Central memory CD8-positive, alpha-beta T cell (primary cell): ENCODE data around the gene C22orf23.
"Not testable (repeated sequence)": the region's sequence is repeated elsewhere in the genome, so short reads cannot be mapped to it uniquely, and the experiment has no call there.

Experiments used
- ATAC-seq: fragments of 150-1000 bp; cut with Tn5 transposase; replicated peaks from 2 replicates; pipeline ENCODE4 v1.10.0; 2022; ENCODE audit warnings: mild to moderate bottlenecking, moderate FRiP score, moderate number of reproducible peaks; ENCODE audit not compliant: poor library complexity, severe bottlenecking; ENCODE audit errors: extremely low read depth
- DNase-seq, 2 donors: peaks; one replicate each; pipeline ENCODE4 v3.0.0; 2021; ENCODE audit warnings: low spot score in 2 of 2
- H3K27ac Mint-ChIP-seq: one replicate; pipeline ENCODE4 v1.8.0; 2022; ENCODE audit warnings: low read depth, mild to moderate bottlenecking, moderate library complexity, mixed read lengths
- H3K27me3 Mint-ChIP-seq: one replicate; pipeline ENCODE4 v1.8.0; 2022; ENCODE audit warnings: mixed read lengths
- H3K36me3 Mint-ChIP-seq: one replicate; pipeline ENCODE4 v1.8.0; 2022; ENCODE audit warnings: mild to moderate bottlenecking, moderate library complexity, mixed read lengths; ENCODE audit not compliant: insufficient read depth
- H3K4me1 Mint-ChIP-seq: one replicate; pipeline ENCODE4 v1.8.0; 2022; ENCODE audit warnings: mixed read lengths
- H3K4me3 Mint-ChIP-seq: one replicate; pipeline ENCODE4 v1.8.0; 2022; ENCODE audit warnings: mild to moderate bottlenecking, moderate library complexity, mixed read lengths
- H3K9me3 Mint-ChIP-seq: one replicate; pipeline ENCODE4 v1.8.0; 2022; ENCODE audit warnings: mixed read lengths

The C22orf23 gene

DNA sequence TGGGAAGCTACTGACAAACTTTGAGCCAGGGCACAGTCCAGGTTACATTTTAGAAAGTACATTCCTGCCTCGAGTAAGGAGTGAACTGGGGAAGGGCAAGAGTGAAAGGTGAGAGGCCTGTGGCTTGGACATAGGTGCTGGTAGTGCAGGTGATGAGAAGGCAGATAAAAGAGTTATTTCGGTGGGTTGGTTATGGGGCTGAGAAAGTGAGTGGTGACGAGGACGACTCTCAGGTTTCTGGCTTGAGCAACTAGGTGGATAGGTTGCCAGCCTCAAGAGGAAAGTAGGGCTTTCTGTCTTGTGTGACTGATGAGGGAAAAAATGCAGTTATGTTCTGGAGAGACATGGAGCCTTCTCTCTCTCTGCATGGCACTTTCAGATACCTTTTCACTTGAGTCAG lies 3.8 kb upstream of the C22orf23 start:
- no peaks in the 10 kb centered on the region for H3K9me3 Mint-ChIP-seq
- DNase-seq (no peak), ATAC-seq (no peak)
- H3K27me3 Mint-ChIP-seq: peaks cover 8% of the 10 kb centered on the region
- no peak overlapping the region for H3K27ac Mint-ChIP-seq
- no peak overlapping the region for H3K4me3 Mint-ChIP-seq
- peaks cover 57% of the 10 kb centered on the region for H3K36me3 Mint-ChIP-seq
- peaks cover 70% of the 10 kb centered on the region for H3K4me1 Mint-ChIP-seq

- H3K36me3 Mint-ChIP-seq: peaks cover 45% of the 10 kb centered on the region
- H3K27me3 Mint-ChIP-seq, H3K4me3 Mint-ChIP-seq, ATAC-seq, H3K27ac Mint-ChIP-seq, DNase-seq, H3K9me3 Mint-ChIP-seq: not testable (repeated sequence)
- peaks cover 61% of the 10 kb centered on the region for H3K4me1 Mint-ChIP-seq
These were observed 2.5 kb upstream of the C22orf23 start for GRCh38 chr22:37955825-37956397.

DNA sequence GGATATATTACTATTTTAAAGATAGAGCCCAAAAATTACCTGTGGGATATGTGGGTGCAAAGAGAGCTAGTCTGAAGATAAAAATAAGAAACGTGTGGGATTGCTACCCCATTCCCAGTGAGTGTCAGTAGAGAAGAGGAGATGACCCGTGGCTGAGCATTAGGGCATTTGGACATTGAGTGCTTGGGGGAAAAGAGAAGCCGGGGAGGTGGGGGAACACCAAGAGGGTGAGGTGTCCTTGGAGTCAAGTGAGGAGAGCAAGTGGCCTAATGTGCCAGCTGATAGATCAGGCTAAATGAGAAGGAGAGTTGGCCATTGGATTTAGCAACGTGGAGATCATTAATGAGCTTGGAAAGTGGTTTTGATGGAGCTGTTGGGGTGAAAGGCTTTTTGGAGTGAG lies 1.3 kb upstream of the C22orf23 start:
- H3K27ac Mint-ChIP-seq: no peak overlapping the region
- peak overlapping the region; percentile 90 for H3K4me3 Mint-ChIP-seq
- no peak for ATAC-seq
- DNase-seq: no peak
- H3K27me3 Mint-ChIP-seq: peaks cover 9% of the 10 kb centered on the region
- H3K9me3 Mint-ChIP-seq: no peaks in the 10 kb centered on the region
- H3K4me1 Mint-ChIP-seq: peaks cover 61% of the 10 kb centered on the region
- H3K36me3 Mint-ChIP-seq: peaks cover 33% of the 10 kb centered on the region

DNA sequence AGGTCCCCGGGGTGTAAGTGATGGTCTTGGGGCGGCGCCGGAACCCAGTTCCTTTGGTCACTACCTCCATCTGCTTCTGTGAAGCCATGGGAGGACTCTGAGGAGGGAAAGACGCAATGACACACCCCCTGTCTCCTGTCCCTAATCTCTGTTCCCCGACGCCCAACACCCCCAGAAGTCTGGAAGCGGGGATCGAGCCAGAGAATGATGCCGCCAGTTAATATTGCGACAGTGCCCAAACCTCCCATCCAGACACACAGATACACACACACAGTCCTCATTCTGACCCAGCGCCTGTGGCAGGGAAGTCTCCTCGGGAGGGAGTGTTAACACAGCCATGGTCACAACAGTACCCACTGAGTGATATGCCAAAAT lies 352 bp downstream of the C22orf23 start:
- peak overlapping the region; percentile 90 for H3K4me3 Mint-ChIP-seq
- ATAC-seq (peak; percentile 41), DNase-seq (no peak)
- H3K4me1 Mint-ChIP-seq: peaks cover 49% of the 10 kb centered on the region
- H3K9me3 Mint-ChIP-seq: no peaks in the 10 kb centered on the region
- peaks cover 17% of the 10 kb centered on the region for H3K36me3 Mint-ChIP-seq
- H3K27me3 Mint-ChIP-seq: peaks cover 9% of the 10 kb centered on the region
- peak overlapping the region; percentile 96 for H3K27ac Mint-ChIP-seq

GRCh38 chr22:37952629-37953028 lies 772 bp downstream of the C22orf23 start:
- H3K4me3 Mint-ChIP-seq: peak overlapping the region; percentile 90
- not testable (repeated sequence) for H3K27me3 Mint-ChIP-seq, DNase-seq, ATAC-seq, H3K9me3 Mint-ChIP-seq
- H3K27ac Mint-ChIP-seq: peak overlapping the region; percentile 96
- H3K36me3 Mint-ChIP-seq: peaks cover 16% of the 10 kb centered on the region
- peaks cover 44% of the 10 kb centered on the region for H3K4me1 Mint-ChIP-seq

GRCh38 chr22:37951305-37951704 lies 2.1 kb downstream of the C22orf23 start:
- H3K36me3 Mint-ChIP-seq: peaks cover 8% of the 10 kb centered on the region
- H3K4me3 Mint-ChIP-seq: no peak overlapping the region
- peaks cover 9% of the 10 kb centered on the region for H3K27me3 Mint-ChIP-seq
- no peaks in the 10 kb centered on the region for H3K9me3 Mint-ChIP-seq
- no peak overlapping the region for H3K27ac Mint-ChIP-seq
- H3K4me1 Mint-ChIP-seq: peaks cover 33% of the 10 kb centered on the region
- ATAC-seq: no peak
- no peak for DNase-seq

DNA sequence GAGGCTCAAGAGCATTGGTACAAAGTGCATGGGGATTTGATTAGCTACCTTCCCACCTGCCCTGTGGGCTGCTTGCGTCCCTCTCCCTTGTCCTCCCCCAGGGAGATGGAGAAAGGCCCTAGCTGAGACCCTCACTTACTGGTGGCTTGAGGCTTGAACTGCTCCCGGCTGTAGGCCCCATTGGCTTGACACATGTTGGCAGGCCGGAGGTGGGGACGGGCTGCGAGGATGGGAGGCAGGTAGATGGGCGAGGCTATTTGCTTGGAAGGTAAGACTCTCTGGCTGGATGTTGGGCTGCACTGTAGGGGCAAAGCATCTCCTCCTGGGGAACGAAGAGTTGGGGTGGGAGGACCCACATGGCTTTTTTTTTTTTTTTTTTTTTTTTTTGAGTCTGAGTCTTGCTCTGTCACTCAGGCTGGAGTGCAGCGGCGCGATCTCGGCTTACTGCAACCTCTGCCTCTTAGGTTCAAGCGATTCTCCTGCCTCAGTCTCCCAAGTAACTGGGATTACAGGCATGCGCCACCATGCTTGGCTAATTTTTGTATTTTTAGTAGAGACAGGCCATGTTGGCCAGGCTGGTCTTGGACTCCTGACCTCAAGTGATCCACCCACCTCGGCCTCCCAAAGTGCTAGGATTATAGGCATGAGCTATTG lies 6.1 kb downstream of the C22orf23 start:
- H3K4me3 Mint-ChIP-seq, H3K4me1 Mint-ChIP-seq, DNase-seq, H3K27ac Mint-ChIP-seq, H3K27me3 Mint-ChIP-seq, H3K36me3 Mint-ChIP-seq, ATAC-seq, H3K9me3 Mint-ChIP-seq: not testable (repeated sequence)

- H3K27me3 Mint-ChIP-seq, H3K36me3 Mint-ChIP-seq, DNase-seq, H3K9me3 Mint-ChIP-seq, H3K27ac Mint-ChIP-seq, H3K4me3 Mint-ChIP-seq, H3K4me1 Mint-ChIP-seq, ATAC-seq: not testable (repeated sequence)
These were observed 9.0 kb downstream of the C22orf23 start for GRCh38 chr22:37944423-37944822.

DNA sequence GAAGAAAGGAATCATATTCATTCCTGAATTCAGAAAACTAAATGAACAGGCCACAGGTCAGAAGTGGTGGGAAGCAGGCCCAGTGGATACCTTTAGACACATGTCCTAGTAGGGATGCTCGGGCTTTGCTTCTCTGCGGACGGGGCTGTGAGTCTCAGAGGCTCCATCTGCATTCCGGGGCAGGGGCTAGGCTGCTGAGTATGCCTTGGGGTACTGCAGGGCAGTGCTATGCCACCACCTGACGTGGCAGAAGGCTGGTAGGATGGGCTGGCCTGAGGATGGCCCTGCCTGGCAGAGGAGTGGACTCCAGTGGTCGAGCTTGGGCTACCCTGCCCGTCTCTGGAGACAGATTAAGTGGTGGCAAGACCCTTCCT lies 9.6 kb downstream of the C22orf23 start:
- Mint-ChIP-seq H3K36me3 (peaks cover 7% of the 10 kb centered on the region), H3K4me1 (no peaks in the 10 kb centered on the region), H3K27ac (no peak overlapping the region), H3K27me3 (no peaks in the 10 kb centered on the region), H3K9me3 (no peaks in the 10 kb centered on the region), H3K4me3 (no peak overlapping the region)
- no peak for DNase-seq
- ATAC-seq: no peak

GRCh38 chr22:37943136-37943824 lies 10.1 kb downstream of the C22orf23 start:
- no peaks in the 10 kb centered on the region for H3K4me1 Mint-ChIP-seq
- peaks cover 7% of the 10 kb centered on the region for H3K36me3 Mint-ChIP-seq
- H3K4me3 Mint-ChIP-seq: no peak overlapping the region
- ATAC-seq: no peak
- no peaks in the 10 kb centered on the region for H3K27me3 Mint-ChIP-seq
- H3K9me3 Mint-ChIP-seq: no peaks in the 10 kb centered on the region
- no peak overlapping the region for H3K27ac Mint-ChIP-seq
- DNase-seq: no peak

DNA sequence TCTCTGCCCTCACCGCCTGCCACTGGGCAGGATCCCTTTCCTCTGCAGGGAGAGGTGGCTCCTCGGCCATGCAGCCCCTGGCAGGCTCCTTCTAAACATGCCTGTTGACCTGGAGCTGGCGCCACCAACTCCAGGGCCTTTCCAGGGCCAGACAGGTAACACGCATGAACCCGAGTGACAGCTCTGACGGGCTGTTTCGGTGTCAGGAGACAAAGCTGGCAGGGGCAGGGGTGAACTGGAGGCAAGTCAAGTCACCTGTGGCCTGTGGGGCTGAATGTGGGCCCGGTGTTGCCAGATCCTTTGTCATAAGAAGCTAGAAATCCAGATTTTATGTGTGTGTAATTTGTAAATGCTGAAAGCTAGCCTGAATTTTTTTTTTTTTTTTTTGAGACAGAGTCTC lies 11.3 kb downstream of the C22orf23 start:
- H3K4me1 Mint-ChIP-seq: no peaks in the 10 kb centered on the region
- H3K9me3 Mint-ChIP-seq: no peaks in the 10 kb centered on the region
- no peak overlapping the region for H3K27ac Mint-ChIP-seq
- H3K27me3 Mint-ChIP-seq: no peaks in the 10 kb centered on the region
- ATAC-seq (no peak), DNase-seq (no peak)
- peaks cover 13% of the 10 kb centered on the region for H3K36me3 Mint-ChIP-seq
- H3K4me3 Mint-ChIP-seq: no peak overlapping the region

DNA sequence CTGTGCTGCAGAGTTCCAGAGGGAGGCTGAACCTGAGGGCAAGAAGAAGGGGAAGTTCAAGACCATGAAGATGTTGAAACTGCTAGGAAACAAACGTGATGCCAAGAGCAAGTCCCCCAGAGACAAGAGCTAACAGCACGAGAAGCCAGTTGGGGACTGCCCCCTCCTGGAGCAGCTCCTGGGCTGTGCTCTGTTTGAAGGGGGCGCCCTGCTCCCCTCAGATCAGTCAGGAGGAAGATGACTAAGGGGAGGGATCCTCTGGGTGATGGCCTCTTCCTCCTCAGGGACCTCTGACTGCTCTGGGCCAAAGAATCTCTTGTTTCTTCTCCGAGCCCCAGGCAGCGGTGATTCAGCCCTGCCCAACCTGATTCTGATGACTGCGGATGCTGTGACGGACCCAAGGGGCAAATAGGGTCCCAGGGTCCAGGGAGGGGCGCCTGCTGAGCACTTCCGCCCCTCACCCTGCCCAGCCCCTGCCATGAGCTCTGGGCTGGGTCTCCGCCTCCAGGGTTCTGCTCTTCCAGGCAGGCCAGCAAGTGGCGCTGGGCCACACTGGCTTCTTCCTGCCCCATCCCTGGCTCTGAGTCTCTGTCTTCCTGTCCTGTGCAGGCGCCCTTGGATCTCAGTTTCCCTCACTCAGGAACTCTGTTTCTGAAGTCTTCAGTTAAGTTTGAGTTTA lies 12.6 kb downstream of the C22orf23 start:
- Mint-ChIP-seq H3K4me1 (no peaks in the 10 kb centered on the region), H3K27ac (no peak overlapping the region), H3K27me3 (no peaks in the 10 kb centered on the region), H3K9me3 (no peaks in the 10 kb centered on the region), H3K36me3 (peaks cover 15% of the 10 kb centered on the region), H3K4me3 (no peak overlapping the region)
- DNase-seq (no peak), ATAC-seq (no peak)
